ENCODE results near the gene AP5Z1.

DNA sequence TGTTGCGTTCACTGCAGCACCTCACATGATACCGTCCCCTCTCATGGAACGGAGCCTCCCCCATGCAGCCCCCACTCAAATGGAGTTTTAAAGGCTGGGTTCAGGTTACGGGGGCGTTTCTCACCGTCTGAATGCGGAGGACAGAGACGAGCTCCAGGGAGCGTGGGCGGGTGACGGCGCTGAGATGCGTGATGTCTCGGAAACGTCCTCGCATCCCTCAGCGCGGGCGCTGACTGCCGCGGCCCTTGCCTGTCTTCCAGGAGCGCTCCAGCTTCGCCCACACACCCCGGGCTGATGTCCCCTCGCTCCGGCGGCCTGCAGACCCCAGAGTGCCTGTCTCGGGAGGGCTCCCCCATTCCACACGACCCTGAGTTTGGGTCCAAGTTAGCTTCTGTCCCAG, 16.6 kb upstream of the AP5Z1 start:
- TF ChIP-seq SMC3 (IDR thresholded peaks at IDR 0.05) = no peak
- TF ChIP-seq, protein P1, sequence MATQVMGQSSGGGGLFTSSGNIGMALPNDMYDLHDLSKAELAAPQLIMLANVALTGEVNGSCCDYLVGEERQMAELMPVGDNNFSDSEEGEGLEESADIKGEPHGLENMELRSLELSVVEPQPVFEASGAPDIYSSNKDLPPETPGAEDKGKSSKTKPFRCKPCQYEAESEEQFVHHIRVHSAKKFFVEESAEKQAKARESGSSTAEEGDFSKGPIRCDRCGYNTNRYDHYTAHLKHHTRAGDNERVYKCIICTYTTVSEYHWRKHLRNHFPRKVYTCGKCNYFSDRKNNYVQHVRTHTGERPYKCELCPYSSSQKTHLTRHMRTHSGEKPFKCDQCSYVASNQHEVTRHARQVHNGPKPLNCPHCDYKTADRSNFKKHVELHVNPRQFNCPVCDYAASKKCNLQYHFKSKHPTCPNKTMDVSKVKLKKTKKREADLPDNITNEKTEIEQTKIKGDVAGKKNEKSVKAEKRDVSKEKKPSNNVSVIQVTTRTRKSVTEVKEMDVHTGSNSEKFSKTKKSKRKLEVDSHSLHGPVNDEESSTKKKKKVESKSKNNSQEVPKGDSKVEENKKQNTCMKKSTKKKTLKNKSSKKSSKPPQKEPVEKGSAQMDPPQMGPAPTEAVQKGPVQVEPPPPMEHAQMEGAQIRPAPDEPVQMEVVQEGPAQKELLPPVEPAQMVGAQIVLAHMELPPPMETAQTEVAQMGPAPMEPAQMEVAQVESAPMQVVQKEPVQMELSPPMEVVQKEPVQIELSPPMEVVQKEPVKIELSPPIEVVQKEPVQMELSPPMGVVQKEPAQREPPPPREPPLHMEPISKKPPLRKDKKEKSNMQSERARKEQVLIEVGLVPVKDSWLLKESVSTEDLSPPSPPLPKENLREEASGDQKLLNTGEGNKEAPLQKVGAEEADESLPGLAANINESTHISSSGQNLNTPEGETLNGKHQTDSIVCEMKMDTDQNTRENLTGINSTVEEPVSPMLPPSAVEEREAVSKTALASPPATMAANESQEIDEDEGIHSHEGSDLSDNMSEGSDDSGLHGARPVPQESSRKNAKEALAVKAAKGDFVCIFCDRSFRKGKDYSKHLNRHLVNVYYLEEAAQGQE (IDR thresholded peaks at IDR 0.05) = no peak
- TF ChIP-seq POLR2A (IDR thresholded peaks at IDR 0.05; ENCODE audit: low read length) = no peak
- TF ChIP-seq, protein P2, sequence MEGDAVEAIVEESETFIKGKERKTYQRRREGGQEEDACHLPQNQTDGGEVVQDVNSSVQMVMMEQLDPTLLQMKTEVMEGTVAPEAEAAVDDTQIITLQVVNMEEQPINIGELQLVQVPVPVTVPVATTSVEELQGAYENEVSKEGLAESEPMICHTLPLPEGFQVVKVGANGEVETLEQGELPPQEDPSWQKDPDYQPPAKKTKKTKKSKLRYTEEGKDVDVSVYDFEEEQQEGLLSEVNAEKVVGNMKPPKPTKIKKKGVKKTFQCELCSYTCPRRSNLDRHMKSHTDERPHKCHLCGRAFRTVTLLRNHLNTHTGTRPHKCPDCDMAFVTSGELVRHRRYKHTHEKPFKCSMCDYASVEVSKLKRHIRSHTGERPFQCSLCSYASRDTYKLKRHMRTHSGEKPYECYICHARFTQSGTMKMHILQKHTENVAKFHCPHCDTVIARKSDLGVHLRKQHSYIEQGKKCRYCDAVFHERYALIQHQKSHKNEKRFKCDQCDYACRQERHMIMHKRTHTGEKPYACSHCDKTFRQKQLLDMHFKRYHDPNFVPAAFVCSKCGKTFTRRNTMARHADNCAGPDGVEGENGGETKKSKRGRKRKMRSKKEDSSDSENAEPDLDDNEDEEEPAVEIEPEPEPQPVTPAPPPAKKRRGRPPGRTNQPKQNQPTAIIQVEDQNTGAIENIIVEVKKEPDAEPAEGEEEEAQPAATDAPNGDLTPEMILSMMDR (IDR thresholded peaks at IDR 0.05) = no peak
- TF ChIP-seq HDAC2 (IDR thresholded peaks at IDR 0.05) = no peak
- no peak for TF ChIP-seq PHF8 (IDR thresholded peaks at IDR 0.05; ENCODE audit: borderline replicate concordance, low read depth)
- no peak for TF ChIP-seq SREBF2 (IDR thresholded peaks at IDR 0.05)
